HG03457 (cell line): ENCODE data around the gene SLIT3.

ENCODE experiments used
- ATAC-seq: cut with Tn5 transposase; IDR thresholded peaks from one replicate; pipeline ENCODE4 v1.9.1; 2021; ENCODE audit warnings: moderate number of reproducible peaks; ENCODE audit not compliant: unreplicated experiment

Gene SLIT3

GRCh38 chr5:169049712-169050111 lies 251.2 kb downstream of the SLIT3 start:
- no peak for ATAC-seq

DNA sequence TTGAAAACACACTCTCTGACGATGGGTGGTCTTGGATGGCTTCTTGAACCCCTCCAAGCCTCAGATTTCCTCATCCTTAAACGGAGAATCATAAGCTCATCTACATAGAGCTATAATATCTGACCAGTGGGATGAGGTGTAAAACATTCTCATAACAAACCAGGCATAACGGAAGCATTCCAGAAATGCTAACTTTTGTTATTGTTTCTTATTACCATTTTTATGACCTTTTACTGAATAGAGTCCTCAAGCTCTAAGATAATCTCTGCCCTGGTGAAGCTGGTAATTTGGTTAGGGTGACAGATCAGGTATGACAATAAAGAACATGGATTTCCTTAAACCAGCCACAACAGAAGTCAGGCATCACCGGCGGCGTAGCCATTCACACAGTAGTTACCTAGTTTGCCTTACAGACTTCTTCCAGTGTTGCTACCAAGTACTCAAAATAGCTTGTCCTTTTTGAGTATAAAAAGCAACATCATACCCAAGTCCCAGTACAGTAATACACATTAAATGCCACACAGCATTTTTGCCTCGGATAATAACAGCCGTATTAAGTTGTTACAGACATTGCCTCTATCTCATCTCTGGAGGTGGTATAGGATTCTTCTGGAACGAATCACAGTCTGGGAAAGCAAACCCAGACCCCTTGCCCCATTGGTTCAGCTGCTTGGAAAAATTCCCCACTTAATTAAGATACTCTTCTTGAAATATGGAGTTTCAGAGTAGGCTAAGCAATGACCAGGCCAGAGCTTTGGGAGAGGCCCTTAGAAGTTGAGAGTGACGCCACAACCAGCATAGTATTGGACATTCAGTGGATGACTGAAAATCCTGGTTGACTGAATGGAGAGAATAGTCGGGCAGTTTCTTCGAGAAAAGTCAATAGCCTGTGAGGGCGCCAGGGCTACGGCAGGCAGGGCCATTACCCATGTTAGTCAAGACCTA lies 252.5 kb downstream of the SLIT3 start:
- no peak for ATAC-seq

DNA sequence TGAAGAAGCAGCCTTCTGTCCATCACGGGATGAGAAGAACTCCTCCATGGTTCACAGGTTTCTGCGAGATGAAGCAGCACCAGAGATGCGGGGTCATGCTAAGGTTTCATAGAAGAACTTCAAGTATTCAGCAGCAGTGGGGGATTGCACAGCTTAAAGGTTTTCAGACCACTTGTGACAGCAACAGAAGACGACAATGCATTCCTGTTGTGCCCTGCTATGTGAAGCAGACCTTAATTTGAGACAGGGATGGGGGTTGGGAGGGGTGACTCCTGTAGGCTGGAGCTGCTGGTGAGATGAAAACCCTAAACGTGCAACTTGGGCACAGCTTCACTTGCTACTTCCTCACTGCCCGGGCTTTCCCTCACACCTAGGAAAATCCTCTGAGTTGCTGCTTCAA lies 256.0 kb downstream of the SLIT3 start:
- ATAC-seq, result no peak

DNA sequence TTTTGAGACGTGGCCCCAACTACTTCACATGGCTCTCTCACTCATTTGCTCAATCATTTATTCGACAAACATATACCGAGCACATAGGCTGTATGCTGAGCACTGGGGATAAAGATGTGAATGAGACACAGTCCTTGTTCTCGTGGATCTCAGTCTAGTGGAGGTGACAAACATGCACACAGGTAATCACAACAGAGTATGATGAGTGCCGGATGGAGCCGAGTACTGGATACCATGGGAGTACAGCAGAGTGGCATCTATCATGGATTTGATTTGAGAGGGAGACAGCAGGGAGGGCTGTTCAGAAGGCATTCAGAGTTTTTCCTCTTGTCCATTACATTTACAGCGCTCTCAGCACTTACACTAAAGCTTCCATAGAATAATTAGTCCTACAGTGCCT lies 259.8 kb downstream of the SLIT3 start:
- ATAC-seq, result no peak

GRCh38 chr5:169039592-169039991 lies 261.3 kb downstream of the SLIT3 start:
- no peak for ATAC-seq

DNA sequence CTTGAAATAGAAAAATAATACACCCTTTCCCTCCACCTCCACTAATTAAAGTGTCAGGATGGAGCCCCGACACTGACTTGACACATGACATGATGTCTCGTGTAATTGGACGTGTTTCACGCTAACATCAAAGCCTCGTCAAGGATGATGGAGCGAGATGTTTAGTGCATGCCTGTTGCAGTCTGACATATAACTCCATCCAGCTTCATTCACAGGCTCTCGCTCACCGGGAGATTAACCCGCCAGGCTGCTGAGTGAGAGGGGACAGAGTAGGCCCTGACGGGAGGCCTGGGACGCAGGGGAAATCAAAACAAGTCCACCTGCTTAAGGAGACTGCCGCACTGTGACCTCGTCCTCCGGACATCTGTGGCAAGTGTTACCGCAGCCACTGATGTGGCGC lies 263.5 kb downstream of the SLIT3 start:
- ATAC-seq, result no peak

- no peak for ATAC-seq
These were observed 264.7 kb downstream of the SLIT3 start for GRCh38 chr5:169036079-169036805.

GRCh38 chr5:169029661-169030274 lies 271.2 kb downstream of the SLIT3 start:
- no peak for ATAC-seq

GRCh38 chr5:169029037-169029436 lies 271.9 kb downstream of the SLIT3 start:
- ATAC-seq, result no peak

GRCh38 chr5:169027501-169028061 lies 273.4 kb downstream of the SLIT3 start:
- no peak for ATAC-seq

GRCh38 chr5:169025491-169025890 lies 275.4 kb downstream of the SLIT3 start:
- ATAC-seq, result no peak

DNA sequence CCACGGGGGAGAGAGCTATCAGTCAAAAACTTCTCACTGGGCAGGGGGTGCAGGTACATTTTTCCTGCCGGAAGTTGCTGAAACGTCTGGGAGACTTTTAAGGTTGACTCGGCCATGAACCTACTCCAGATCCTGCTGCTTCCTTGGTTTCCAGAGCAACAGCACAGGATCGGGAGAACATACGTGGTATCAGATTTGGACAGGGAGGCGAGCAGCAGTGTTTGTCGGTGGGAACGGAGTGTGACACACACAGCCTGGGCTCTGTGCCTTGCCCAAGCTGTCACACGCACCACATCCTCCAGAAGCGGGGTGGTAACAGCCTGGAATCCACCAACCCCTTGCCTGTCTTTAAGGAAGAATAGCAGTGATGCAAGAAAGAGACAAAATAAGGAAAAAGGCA lies 276.5 kb downstream of the SLIT3 start:
- ATAC-seq, result no peak

DNA sequence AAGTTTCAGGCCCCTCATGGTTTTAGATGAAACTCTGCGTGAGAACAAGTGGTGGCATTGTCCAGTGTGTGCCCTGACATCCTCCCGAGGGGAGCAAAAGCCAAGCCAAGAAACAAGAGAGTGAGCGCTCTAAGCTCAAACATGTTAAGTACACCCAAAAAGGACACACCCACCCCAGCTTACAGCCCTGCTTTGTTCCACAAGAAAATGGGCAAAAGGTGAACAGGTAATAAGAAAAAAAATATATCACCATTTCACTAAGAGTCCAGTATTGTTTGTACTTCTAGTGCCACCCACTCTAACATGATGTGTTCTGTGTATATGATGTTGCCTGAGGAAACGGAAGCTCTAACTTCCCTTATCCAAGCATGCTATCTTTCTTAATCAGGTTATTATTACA lies 278.2 kb downstream of the SLIT3 start:
- no peak for ATAC-seq

- ATAC-seq, result no peak
These were observed 280.8 kb downstream of the SLIT3 start for GRCh38 chr5:169020102-169020501.

- ATAC-seq, result no peak
These were observed 282.0 kb downstream of the SLIT3 start for GRCh38 chr5:169018925-169019324.

GRCh38 chr5:169015991-169016390 lies 284.9 kb downstream of the SLIT3 start:
- no peak for ATAC-seq

DNA sequence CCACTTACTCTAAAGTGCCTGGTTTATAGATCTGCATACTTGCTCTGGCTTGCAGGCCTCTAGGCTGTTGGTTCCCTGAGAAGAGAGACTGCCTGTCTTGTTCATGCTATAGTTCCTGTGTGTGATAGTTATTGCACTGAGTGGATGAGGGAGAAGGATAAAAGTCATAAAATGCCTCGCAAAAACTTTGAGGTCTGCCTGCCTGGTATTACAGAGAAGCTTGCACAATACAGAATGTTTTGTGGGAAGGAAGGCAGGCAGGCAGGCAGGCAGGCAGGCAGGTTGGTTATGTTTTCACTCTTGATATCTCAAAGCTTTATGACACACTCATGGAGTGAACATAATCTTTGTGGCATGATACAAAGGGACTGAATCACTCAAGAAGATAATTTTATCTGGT lies 287.1 kb downstream of the SLIT3 start:
- ATAC-seq, result no peak

GRCh38 chr5:169013208-169013728 lies 287.7 kb downstream of the SLIT3 start:
- no peak for ATAC-seq

DNA sequence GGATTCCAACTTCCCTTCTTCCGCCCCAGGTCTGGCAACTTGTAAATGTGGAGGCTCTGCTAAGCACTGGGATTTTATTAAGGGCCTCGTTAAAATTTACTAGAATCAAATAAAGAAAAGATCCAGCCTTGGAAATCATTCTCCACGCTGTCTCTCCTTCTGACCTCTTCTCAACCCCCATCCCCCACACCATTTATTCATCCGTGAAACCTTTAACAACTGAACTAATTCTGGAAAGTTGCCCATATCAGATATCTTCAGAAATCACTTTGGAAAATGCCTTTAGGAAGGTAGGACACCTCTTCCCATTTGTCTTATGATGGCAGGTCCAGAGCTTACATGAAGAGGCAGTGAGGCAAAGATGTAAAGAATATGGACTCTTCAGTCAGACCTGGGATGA lies 288.5 kb downstream of the SLIT3 start:
- no peak for ATAC-seq

DNA sequence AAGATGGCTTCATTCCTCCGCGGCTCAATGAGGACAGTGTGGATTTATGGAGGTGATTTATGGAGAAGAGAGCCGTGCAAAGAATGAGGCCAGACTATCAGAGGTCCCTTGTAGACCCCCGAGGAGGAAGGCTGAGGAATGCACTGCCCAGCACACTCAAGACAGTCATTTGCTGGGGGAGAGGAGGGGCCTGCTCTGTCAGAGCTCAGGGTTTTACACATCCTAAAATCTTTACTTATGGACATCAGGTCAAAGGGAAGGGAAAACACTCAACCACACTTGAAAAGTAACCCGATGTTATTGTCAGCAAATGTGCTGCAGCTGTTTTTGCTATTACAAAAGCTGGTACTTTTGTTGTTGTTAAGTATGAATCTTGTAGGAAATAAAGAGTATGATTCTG lies 289.5 kb downstream of the SLIT3 start:
- no peak for ATAC-seq

DNA sequence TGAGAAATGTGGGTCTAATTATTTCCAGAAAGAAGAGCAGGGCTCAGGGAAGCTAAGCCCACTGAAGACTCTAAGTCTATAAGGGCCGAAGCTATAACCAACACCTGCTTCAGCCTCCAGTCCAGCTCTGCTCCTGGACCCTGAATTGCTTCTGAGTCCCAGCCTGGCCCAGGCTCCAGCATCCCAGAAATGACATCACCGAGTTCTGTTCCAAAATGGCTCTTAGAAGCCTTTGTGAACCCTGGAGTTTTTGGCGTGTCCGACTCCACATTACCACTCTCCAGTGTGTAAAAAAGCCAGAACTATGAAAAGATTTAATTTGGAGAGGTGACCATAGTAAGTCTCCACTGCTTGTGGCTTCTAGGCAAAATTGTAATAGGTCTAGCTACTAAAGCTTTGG lies 289.9 kb downstream of the SLIT3 start:
- ATAC-seq, result no peak
